Caco-2 (cell line): ENCODE results near the gene SLC35F6. TPM values are rescaled to one million over a fixed set of nuclear protein-coding genes. Genes with fewer than 3 reads are reported as not detected.

Experiments
- Bru-seq: library from RNA; stranded (reverse); fragments of 400-500 nt; gene quantifications from one replicate; lab custom pipeline; 2021; lab: Mats Ljungman, UMichigan
- BruChase-seq, 2 experiments: library from RNA; stranded (reverse); fragments of 400-500 nt; gene quantifications; one replicate each; lab custom pipeline; 2021; lab: Mats Ljungman, UMichigan
- BruUV-seq: library from RNA; stranded (reverse); fragments of 400-500 nt; replicated peaks from 2 replicates; lab custom pipeline; 2021; lab: Mats Ljungman, UMichigan
- CTCF ChIA-PET: fragments of 300-600 bp; sonication (Branson Sonifier 250); formaldehyde crosslinking; loops from one replicate; lab custom pipeline; 2022; ENCODE audit warnings: antibody characterized with exemption; lab: Charles Lee
- POLR2A ChIA-PET: fragments of 300-600 bp; sonication (Branson Sonifier 250); formaldehyde crosslinking; loops from one replicate; lab custom pipeline; 2022; ENCODE audit warnings: antibody characterized with exemption; lab: Charles Lee
- DNase-seq, 2 experiments: peaks; one replicate each; pipeline versions ENCODE4 v3.0.0 to v3.0.0-alpha.2; 2020 to 2022
- H3K27me3 ChIP-seq: replicated peaks from 2 replicates; pipeline ENCODE4 v1.6.0; 2011; ENCODE audit warnings: low read length; ENCODE audit not compliant: control insufficient read depth, insufficient read depth
- H3K36me3 ChIP-seq: 2 replicates; pipeline ENCODE4 v1.5.1; 2011; ENCODE audit warnings: low read length; ENCODE audit not compliant: control insufficient read depth, insufficient read depth
- H3K4me1 ChIP-seq: fragments of 250-450 bp; sonication (Bioruptor Pico); 2 replicates; pipeline ENCODE4 v1.5.1; 2020; ENCODE audit warnings: mild to moderate bottlenecking
- H3K4me3 ChIP-seq: 2 replicates; pipeline ENCODE4 v1.5.1; 2011; ENCODE audit warnings: low read depth, mild to moderate bottlenecking, control low read depth, low read length
- H3K9me3 ChIP-seq: fragments of 250-450 bp; sonication (Bioruptor Pico); 2 replicates; pipeline ENCODE4 v1.5.1; 2020; ENCODE audit warnings: mild to moderate bottlenecking, moderate library complexity
- H3K27ac Mint-ChIP-seq: one replicate; pipeline ENCODE4 v1.8.0; 2022; ENCODE audit warnings: mixed read lengths; ENCODE audit not compliant: unreplicated experiment
- H3K27me3 Mint-ChIP-seq: one replicate; pipeline ENCODE4 v1.8.0; 2022; ENCODE audit warnings: mixed read lengths; ENCODE audit not compliant: insufficient read depth, unreplicated experiment
- H3K36me3 Mint-ChIP-seq: one replicate; pipeline ENCODE4 v1.8.0; 2022; ENCODE audit warnings: mild to moderate bottlenecking, mixed read lengths; ENCODE audit not compliant: insufficient read depth, unreplicated experiment
- H3K4me1 Mint-ChIP-seq: one replicate; pipeline ENCODE4 v1.8.0; 2022; ENCODE audit warnings: low read depth, mixed read lengths; ENCODE audit not compliant: unreplicated experiment
- H3K4me3 Mint-ChIP-seq: one replicate; pipeline ENCODE4 v1.8.0; 2022; ENCODE audit warnings: mild to moderate bottlenecking, moderate library complexity, mixed read lengths; ENCODE audit not compliant: unreplicated experiment
- H3K9me3 Mint-ChIP-seq: one replicate; pipeline ENCODE4 v1.8.0; 2022; ENCODE audit warnings: mixed read lengths; ENCODE audit not compliant: unreplicated experiment
- intact Hi-C: fragments of 100-400 bp; cut with micrococcal nuclease; formaldehyde crosslinking; loops from one replicate; pipeline ENCODE4 v1.10.0; 2022; ENCODE audit not compliant: unreplicated experiment
- long read RNA-seq: library from polyadenylated mRNA; stranded (forward); transcript quantifications from one replicate; pipeline ENCODE4 v2.0.0, GENCODE V29; 2022
- total RNA-seq: library from RNA; stranded (reverse); gene quantifications from 2 replicates; pipeline ENCODE4 v1.2.3, GENCODE V29; 2022
- TF ChIP-seq, protein P1 (sequence below), 2 experiments: fragments of 200-600 bp in 1 of 2; IDR thresholded peaks; 1 replicate in 1 of 2; 2 replicates in 1 of 2; pipeline versions ENCODE4 v1.5.1 to v1.8.0; 2011 to 2022; ENCODE audit warnings: antibody characterized with exemption in 1 of 2, control low read depth in 1 of 2, inconsistent platforms in 1 of 2, low read depth in 1 of 2, low read length in 1 of 2, mild to moderate bottlenecking in 1 of 2, moderate library complexity in 1 of 2; ENCODE audit not compliant: insufficient read depth in 1 of 2, severe bottlenecking in 1 of 2, unreplicated experiment in 1 of 2

SLC35F6 gene, protein sequence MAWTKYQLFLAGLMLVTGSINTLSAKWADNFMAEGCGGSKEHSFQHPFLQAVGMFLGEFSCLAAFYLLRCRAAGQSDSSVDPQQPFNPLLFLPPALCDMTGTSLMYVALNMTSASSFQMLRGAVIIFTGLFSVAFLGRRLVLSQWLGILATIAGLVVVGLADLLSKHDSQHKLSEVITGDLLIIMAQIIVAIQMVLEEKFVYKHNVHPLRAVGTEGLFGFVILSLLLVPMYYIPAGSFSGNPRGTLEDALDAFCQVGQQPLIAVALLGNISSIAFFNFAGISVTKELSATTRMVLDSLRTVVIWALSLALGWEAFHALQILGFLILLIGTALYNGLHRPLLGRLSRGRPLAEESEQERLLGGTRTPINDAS
- total RNA-seq, result 44.1 and 45.7 TPM in 2 replicates
- percentile 76 among the genes with signal in this experiment for Bru-seq, nascent RNA
- percentile 84 among the genes with signal in this experiment for BruChase-seq, experiment 1, labeled RNA remaining after a 2-hour chase
- BruChase-seq, experiment 2, labeled RNA remaining after a 6-hour chase, result percentile 92 among the genes with signal in this experiment
- long read RNA-seq, transcript SLC35F6-201 (6 exons, 3,898 nt), result major isoform, 16 of 17 reads
- long read RNA-seq, partial matches to known transcripts, result 1 of 17 reads
- long read RNA-seq, other reads (novel, unspliced or antisense), result 0 of 17 reads

DNA sequence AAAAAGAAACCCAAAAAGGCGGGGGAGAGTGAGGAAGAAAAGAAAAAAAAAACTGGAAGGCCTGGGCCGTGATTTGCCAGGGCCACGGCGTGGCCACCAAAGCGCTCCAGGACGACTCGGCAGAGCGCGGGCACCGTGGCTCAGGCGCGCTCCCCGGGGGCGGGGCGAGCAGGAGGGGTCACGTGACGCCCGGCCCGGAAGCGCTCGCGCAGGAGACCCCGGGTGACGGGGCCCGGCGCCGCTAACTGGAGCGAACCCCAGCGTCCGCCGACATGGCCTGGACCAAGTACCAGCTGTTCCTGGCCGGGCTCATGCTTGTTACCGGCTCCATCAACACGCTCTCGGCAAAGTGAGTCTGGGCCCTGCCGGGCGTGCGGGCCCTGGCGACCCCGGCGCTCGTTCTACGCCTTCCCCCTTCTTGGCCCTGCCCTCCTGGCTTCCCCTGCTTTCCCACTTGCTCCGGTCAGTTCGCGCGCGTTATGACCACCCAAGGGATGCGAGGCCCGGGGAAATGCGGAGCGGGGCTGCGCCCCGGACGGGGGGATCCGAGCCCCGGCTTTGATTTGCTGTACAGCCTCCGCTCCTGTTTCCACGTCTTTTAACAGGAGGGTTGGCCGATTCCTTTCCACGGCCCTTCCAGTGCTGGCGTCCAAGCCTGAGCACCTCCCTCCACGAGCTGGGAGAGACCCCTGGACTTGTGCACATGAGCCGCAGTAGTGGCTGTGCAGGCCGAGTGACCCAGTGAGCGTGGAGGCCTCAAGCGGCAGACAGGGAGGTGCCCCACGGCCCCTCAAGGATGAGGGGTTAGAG, at the start of gene SLC35F6:
SLC35F6 (plus strand) TSS at position 207 of the 810 bp plus-strand sequence; CDS start at position 273, 66 bp downstream.
- peak within 1 kb of the TSS; percentile 86 for H3K4me3 Mint-ChIP-seq
- peaks cover 18% of the 10 kb centered on the region for H3K4me1 Mint-ChIP-seq
- H3K27ac Mint-ChIP-seq, result peak within 1 kb of the TSS; percentile 79
- no peaks in the 10 kb centered on the region for H3K36me3 ChIP-seq
- peak within 1 kb of the TSS; percentile 96 for H3K4me3 ChIP-seq
- no TSS peak for BruUV-seq
- DNase-seq, result peak; percentile 75 to 91
- POLR2A ChIA-PET, result no interaction called here
- H3K36me3 Mint-ChIP-seq, result peaks cover 14% of the 10 kb centered on the region
- no peaks in the 10 kb centered on the region for H3K27me3 ChIP-seq
- no peaks in the 10 kb centered on the region for H3K27me3 Mint-ChIP-seq
- TF ChIP-seq, protein P1, sequence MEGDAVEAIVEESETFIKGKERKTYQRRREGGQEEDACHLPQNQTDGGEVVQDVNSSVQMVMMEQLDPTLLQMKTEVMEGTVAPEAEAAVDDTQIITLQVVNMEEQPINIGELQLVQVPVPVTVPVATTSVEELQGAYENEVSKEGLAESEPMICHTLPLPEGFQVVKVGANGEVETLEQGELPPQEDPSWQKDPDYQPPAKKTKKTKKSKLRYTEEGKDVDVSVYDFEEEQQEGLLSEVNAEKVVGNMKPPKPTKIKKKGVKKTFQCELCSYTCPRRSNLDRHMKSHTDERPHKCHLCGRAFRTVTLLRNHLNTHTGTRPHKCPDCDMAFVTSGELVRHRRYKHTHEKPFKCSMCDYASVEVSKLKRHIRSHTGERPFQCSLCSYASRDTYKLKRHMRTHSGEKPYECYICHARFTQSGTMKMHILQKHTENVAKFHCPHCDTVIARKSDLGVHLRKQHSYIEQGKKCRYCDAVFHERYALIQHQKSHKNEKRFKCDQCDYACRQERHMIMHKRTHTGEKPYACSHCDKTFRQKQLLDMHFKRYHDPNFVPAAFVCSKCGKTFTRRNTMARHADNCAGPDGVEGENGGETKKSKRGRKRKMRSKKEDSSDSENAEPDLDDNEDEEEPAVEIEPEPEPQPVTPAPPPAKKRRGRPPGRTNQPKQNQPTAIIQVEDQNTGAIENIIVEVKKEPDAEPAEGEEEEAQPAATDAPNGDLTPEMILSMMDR (IDR thresholded peaks at IDR 0.05; ENCODE audit: insufficient read depth in 1 of 2, low read depth in 1 of 2, low read length in 1 of 2, severe bottlenecking in 1 of 2, unreplicated experiment in 1 of 2), result no peak
- peaks cover 39% of the 10 kb centered on the region for H3K4me1 ChIP-seq
- H3K9me3 ChIP-seq, result no peaks in the 10 kb centered on the region
- CTCF ChIA-PET, result interaction anchor here (0.6 kb wide), 1 partner anchor 13 kb away, joined by 7 read pairs; no protein-coding TSS in a partner anchor
- H3K9me3 Mint-ChIP-seq, result no peaks in the 10 kb centered on the region
- intact Hi-C loops, result no loop called here

DNA sequence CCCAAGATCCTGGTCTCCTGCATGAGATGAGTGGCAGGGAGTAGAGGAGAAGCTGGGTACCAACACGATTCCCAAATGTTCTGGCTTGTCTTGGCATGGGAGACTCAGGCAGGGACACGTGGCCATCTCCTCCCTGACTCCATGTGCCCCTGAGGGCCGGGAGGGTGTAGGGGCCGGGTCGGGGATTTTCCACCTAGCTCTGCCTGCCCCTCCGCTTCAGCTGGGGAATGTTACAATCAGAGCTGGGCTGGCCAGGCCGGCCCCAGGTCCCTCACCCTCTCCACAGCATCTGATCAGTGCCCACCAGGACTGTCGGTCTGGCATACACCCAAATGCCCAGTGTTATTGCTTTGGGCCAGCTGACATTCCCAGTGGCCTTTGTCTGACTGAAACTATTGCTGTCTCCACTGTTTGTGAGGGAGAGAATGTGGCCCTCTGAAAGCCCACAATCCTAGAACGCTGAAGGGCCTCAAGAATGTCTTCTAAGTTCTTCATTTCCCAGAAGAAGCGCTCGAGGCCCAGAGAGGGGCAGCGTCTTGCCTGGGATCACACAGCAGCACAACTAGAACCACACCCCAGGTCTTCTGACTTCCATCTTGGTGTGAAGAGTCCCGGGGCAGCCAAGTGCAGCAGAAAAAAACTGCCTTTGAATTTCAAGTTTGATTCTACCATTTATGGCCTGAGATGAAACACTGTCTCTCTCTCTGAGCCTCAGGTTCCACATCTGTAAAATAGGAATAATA, 48.4 kb upstream of the SLC35F6 start:
- CTCF ChIA-PET, result no interaction called here
- H3K27me3 Mint-ChIP-seq, result no peaks in the 10 kb centered on the region
- peaks cover 29% of the 10 kb centered on the region for H3K4me1 ChIP-seq

More for the DNA sequence above, 48.4 kb upstream of the SLC35F6 start:
- TF ChIP-seq, protein P1 (IDR thresholded peaks at IDR 0.05; ENCODE audit: insufficient read depth in 1 of 2, low read depth in 1 of 2, low read length in 1 of 2, severe bottlenecking in 1 of 2, unreplicated experiment in 1 of 2), result no peak
- no peak for DNase-seq
- Mint-ChIP-seq H3K9me3 (no peaks in the 10 kb centered on the region), H3K4me3 (no peak overlapping the region), H3K27ac (no peak overlapping the region), H3K36me3 (no peaks in the 10 kb centered on the region), H3K4me1 (peaks cover 8% of the 10 kb centered on the region)
- intact Hi-C loops, result no loop called here
- Histone ChIP-seq H3K4me3 (no peak overlapping the region), H3K27me3 (no peaks in the 10 kb centered on the region), H3K36me3 (no peaks in the 10 kb centered on the region), H3K9me3 (no peaks in the 10 kb centered on the region; the same call in 1 of the 2 replicates)
- POLR2A ChIA-PET, result no interaction called here
- no TSS peak for BruUV-seq
